RKO (cell line): ENCODE measurements around the gene PLXDC2.

Experiments
- DNase-seq: peaks from one replicate; pipeline ENCODE4 v3.0.0-alpha.2; 2016; ENCODE audit warnings: low spot score

The PLXDC2 gene

DNA sequence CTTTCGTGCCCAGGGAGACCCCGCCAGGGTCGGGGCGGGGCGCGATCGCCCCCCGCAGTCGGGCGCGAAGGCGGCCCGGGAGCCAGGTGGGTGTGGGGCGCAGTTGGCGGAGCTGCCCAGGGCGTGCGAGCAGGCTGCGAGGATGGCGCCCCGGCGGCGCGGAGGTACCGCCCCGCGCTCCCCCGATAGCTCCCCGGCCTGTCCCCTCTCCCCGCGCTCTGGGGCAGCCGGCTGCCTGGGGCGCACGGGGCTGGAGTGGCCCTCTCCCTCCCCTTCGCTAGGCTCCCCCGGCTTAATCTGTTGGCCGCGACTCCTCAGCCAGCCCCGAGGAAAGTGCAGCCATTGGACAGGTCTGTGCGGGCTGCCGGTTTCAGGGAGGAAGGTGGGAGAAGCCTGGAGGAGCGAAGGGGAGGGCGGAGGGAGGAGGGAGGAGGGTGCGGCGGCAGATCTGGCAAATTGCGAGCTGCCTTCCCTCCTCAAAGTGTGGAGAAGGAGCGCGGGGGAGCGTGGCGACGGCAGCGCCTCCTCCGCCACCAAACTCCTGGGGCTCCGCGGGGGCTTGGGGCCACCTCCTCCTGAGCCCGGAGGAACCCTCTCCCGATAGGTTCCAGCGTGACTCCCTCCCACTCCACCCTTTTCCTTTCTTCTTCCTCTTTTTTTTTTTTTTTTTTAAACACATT, 361 bp upstream of the PLXDC2 start:
- DNase-seq = no peak

DNA sequence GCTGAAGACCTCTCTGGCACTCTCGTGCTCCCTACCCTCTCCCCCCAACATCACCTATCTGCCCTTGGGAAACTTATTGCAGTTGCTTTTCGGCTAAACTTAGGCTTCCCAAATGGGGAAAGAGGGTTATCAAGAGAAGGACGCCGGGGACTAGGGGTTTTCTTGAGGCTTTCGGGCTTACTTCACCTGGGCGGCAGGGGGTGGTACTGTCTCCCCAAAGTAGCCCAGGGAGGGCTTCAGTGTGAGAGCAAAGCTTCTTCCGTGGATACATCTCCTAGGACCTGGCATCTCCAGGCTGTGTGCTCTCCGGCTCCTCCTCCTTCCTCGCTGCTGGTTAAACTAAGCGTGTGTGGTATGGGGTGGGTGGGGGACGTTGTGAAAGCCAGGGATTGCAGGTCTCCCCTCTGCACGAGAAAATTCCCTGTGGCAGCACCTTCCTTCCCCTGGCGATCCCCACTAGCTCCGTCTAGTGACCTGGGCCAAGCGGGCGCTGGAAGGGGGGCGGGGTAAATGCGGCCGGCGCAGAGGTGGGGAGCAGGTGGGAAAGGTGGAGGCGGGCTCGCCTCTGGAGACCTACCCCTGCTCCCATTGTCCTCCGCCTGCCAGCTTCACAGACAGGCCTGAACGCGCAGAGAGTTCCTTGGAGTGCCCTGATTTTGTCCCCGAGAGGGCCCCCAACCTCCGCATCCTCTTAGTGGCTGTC, 1.1 kb downstream of the PLXDC2 start:
- no peak for DNase-seq

DNA sequence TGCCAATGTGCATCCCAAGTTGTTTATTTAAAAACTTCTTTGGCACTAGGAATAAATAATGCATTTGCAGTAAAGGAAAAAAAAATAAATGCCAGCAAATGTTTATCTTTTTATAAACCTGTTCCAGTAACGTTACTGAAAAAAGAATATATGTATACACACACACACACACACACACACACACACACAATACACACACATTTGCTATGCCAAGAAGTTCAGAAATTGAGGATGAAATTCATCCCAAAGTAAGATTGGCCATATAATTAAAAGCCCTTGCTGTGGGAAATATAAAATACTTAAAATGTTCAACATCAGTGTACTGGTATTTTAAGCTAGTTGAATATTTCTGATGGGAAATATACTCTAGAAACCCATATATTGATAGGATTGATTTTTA, 2.6 kb downstream of the PLXDC2 start:
- DNase-seq = no peak

DNA sequence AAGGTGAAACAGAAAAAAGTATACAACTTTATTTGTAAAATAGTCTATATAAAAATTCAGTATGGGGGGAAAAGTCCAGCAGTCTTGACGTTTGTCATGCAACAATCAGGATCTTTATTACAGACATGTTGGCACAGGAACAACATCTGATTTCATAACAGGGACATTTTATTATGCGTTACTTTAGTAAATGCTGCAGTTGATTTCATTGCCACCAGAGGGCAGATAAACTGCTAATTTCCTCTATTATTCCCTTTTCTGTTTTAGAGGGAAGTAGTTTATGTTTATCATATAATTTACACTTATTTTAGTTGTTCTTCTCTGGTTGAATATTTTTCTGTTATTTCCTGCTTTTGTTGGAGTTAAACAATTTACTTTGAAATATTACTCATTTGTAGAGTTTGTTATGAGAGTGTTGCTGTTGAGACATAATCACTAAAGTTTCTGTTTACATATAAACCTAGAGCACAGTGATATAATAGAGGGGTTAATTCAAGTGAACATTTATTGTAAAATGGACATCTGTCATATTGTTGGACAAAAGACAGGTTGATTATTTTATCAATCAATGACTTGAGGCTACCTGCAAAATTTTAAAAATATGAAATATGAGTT, 3.3 kb downstream of the PLXDC2 start:
- peak; percentile 67 for DNase-seq

DNA sequence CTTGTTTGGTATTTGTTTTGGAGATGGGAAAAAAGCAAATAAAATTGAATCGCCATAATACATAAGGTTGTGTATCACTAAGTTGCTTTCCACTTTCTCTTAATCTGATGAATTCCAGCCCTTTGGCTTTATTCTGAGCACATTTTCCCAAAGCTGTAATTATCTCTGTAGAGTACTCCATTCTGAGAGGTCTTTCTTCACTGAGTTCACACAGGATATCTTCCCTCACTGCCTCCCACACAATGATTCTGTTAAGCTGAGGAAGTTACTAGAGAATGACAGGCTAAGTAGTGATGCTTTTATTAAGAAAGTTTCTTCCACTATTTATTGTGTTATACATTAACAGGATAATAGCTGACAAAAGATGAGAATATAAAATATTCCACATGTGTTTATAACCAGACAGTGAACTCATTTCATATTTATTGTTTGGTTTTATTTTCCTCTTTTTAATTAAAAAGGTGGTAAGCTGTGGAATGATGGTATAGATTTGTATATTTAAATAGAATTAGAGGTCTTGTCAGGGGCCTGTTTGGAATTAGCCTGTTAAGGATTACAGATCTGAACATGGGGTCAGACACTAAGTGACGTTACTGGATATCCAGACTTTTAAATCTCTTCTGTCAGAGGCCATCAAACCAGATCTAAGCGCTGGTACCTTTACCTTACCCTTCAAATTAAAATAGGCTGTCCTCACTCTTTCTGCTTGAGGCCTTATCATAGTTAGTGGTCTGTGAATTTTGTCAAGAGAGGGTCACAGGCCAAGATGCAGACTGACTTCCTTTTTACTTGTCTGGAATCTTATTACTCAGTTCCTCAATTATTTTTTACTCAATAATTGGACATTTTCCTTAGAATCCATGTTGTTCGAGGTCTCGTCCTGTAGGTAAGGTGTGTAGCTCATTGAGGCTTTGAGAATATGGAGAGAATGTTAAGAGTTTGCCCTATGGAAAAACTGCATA, 8.4 kb downstream of the PLXDC2 start:
- DNase-seq = no peak

DNA sequence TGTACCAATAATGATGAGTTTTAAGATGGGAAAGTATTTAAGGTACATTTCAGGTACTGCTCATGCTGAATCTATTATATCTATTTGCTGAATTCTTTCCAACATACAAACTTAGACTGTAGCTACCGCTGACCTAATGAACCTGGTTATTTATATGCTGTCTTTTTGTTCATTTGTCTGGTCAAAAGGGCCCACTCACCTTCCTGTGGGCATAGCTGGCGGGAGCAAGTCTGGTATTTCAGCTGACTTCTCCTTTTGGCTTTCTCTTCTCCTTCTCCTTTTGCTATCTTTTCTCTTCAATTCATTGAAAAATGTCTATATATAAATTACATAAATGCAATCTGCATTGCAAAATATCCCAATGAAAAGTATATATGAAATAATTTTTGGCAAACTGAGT, 9.5 kb downstream of the PLXDC2 start:
- DNase-seq = no peak

DNA sequence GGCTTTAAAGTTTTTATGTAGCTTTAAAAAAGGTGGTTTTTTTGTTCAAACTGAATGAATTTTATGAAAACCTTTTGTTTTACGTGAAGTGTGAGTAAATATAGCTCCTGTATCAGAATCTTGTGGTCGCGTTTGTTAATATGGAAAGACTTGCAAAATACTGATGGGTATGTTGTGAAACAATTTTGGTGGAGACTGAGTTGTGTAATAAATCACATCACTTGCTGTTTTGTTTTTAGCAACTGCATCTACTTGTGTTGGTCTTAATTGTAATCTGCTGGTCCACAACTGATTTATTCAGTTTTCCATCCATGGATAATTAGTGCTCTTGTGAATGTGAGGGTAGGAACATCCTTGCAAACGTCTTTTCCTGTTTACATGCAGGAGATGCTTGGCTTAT, 10.5 kb downstream of the PLXDC2 start:
- no peak for DNase-seq

DNA sequence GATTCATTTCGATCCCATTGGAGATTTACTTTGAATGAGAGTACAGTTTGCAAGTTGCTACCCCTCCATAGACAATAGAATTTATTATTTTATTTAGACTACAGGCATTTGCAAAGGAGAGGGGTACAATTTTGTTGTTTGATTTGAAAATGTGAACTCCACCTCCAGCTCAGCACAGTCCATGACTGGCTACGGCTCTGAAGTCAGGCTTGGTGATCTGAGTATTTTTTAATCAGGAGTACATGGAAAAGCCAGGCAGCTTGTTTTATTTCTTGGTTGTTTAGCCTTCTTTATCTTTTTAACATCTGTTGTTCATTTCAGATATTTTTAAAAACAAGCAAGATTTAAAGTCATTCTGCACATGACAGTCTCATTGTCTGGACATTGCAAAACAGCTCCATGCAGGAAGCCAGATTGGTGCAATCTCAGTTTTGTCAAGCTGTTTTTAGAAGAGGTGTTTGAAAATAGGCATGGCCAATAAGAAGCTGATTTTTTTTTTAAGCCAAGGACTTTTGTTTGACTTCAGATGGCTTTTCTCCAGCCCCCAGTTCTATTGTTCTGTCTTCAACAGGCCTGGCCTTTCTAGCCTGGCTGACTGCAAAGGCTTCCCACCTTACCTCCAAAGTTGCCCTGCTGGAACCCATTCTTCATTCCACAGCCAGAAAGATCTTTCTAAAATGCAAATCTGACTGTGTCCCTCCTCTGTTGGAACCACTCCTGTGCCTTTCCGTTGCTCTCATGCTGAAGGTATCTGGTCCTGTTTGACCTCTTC, 12.2 kb downstream of the PLXDC2 start:
- no peak for DNase-seq

DNA sequence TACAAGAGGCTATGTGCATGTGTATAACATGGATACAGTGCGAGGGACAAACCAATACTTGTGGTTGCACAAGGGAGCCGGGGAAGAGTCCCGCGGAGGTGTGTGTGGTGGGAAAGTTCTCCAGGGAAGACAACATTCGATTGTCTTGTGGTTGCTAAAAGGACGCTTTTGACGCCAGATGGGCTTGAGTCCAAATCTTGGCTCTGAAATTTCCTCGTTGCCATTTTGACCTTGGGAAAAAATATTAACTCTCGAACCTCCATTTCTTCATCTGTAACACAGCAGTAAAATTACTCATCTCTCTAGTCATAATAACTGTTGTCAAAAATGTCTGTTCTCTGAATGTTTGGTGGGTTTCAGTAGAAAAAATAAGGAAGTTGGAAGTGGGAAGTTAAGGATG, 16.5 kb downstream of the PLXDC2 start:
- DNase-seq = no peak

DNA sequence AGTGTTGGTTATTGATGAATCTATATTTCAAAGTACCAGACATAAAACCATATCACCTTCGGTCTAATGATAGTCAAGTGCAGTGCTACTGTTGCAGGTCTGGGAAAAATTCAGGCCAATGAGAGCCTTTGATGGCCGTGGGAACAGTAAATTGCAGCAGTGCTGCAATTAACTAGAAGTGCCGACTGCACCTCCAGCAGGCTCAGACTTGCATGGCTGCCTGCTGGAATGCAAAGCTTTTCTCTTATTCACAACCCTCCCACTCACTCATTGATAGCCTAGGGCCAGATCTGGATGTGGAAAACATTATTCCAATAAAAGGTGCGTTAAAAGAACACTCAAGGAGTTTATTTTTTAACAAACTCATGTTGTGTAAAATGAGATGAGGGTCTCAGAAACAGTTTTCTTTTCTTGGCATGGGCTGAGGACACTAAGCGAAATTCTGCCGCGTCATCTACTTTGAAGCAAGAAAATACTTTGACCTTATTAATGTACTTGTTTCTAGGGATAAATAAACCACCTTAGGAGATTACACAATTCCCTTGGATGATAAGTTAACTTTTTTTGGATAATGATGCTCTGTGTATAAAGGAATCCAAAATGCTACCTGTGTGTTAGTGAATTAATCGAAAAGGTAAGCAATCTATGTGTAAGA, 17.1 kb downstream of the PLXDC2 start:
- no peak for DNase-seq

DNA sequence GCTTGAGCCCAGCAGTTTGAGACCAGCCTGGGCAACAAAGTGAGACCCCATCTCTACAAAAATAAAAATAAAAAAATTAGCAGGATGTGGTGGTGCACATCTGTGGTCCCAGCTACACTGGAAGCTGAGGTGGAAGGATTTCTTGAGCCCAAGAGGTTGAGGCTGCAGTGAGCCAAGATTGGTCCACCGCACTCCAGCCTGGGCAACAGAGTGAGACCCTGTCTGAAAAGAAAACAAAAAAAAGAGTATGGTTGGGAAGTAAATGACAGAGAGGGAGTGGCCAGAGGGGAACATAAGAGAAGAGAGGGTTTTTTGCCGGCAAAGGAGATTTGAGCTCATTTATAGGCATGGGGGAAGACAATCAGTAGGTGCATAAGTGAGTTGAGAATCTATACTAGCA, 19.7 kb downstream of the PLXDC2 start:
- no peak for DNase-seq

DNA sequence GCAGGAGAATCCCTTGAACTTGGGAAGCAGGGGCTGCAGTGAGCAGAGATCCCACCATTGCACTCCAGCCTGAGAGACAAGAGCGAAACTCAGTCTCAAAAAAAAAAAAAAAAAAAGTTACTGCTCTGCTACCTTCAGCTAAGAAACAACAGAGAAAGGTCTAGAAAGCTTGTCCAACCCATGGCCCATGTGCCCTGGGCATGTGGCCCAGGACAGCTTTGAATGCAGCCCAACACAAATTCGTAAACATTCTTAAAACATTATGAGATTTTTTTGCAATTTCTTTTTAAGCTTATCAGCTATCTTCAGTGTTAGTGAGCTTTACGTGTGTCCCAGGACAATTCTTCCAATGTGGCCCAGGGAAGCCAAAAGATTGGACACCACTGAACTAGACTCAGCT, 22.9 kb downstream of the PLXDC2 start:
- DNase-seq = no peak

DNA sequence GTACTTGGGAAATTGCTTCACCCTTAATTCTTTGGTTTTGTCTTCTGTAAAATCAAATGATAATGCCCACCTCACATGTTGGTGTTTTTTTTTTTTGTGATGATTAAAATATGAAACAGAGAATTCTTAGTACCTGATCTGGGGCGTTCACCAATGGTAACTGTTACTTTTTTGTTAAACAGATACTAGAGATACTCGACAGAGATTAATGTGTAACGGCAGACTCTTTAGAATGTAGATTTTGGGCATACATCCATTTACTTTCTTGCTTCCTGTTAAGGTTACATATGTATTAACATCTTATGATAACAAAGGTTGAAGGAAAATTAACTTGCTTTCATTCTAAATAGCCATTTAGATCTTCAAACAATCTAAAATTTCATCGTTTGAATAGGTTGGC, 23.3 kb downstream of the PLXDC2 start:
- no peak for DNase-seq

DNA sequence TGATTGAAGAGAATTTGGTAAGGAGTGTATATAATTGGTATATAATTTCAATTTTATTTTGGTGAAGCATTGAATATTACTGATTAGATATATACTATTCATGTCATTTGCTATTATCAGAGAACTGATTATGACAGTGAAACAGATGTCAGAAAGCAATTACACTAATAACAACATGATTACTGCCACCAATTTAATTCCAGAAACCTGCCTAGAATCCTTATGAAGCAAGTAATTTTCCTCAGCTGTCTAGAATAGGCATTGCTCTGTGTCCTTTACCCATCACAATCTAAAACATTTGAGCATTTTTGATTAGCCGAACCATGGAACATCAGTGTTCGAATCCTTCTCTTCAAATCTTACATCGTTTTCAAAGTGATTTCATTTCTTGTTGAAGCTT, 24.5 kb downstream of the PLXDC2 start:
- DNase-seq = no peak

DNA sequence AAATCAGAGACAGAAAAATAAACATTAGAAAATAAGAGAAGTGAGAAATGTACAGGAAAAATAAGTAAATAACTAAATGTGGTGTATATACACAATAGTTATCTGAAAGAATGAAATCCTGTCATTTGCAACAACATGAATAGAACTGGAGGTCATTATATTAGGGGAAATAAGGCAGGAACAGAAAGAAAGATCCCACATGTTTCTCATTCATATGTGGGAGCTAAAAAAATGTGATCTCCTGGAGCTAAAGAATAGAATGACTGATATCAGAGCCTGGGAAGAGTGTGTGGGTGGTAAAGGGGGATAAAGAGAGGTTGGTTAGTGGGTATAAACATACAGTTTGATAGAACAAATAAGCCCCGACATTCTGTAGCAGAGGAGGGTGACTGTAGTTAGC, 27.3 kb downstream of the PLXDC2 start:
- DNase-seq = no peak

DNA sequence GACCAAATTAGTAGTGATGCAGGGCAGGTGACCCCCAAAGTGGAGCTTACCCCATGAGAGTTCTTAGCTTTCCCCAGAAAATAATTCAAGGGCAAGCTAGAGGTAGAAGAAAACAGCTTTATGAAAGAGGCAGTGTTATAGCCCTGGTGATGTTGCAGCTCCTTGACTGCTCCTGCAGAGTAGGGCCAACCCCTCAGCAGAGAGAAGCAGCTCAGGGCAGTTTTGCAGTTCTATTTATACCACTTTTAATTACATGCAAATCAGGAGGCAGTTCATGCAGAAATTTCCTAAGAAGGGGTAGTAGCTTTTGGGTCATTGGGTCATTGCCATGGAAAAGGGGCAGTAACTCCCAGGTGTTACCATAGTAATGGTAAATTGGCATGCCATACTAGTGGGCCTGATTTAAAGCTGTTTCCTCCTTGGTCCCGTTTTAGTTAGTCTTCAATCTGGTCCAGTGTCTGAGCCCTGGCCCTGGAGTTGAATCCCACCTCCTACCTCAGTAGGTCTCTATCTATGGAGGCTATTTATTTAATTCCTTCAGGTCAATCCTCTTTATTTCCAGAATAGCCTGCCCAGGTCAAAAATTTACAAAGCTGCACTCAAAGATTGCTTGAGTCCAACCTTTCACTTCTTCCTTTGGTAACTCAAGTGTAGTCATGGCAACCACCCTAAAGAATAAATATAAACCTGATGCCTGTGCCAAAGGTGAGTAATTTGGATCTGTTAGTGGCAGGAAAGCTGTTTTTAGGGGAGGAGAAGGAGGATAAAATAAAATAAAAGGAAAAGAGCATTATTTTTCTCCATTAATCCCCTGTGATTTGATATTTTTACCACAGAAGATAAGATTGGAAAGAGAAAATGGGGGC, 29.5 kb downstream of the PLXDC2 start:
- no peak for DNase-seq

DNA sequence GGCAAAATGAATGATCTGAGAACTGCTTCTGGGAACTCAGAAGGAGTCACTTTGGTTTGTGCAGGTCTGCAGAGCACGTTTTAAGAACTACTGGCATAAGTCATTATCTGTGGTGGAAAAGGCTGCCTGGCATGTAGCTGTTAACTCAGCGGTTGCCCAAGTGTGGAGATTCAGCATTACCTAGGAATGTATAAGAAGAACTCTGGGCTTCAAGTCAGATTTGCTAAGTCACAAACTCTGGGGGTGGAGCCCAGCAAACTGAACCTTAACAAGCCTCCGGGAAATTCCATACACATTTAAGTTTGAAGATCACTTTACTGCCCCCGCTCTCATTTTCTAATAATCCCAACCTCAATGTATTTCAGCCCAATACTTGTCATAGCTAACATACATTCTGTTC, 31.1 kb downstream of the PLXDC2 start:
- DNase-seq = no peak

DNA sequence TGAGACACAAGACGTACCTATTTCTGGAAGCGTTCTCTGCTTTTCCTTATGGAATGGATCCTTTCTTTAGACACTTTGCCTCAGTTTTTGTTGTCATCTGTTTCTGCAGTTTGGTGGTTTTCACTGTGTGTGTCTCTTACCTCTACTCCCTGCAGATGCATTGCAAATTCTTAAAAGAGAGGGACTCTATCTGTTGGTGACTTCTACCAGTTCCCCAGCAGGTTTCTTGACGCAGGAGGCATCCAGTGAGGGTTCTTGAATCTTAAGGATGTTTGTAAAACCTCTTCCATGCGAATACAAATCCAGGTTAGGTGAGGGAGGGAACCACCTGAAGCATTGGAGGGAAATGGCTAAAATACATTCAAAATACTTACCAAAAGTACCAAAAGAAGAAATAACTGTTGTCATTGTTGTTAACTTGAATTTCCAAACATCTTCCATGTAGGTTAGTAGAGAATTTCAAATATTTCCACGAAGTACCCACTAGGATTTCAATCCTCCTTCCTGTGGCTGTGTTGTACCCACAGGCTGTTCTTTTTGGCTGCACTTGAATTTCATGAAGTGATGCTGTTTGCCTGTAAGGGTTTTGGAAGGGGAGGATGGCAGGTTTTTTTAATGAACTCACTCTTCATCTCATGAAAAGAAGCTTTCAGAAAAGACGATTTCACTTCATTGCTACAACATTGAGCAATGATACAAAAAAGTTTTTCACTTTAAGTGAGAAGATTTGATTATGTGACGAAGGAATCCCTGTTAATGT, 32.2 kb downstream of the PLXDC2 start:
- no peak for DNase-seq

DNA sequence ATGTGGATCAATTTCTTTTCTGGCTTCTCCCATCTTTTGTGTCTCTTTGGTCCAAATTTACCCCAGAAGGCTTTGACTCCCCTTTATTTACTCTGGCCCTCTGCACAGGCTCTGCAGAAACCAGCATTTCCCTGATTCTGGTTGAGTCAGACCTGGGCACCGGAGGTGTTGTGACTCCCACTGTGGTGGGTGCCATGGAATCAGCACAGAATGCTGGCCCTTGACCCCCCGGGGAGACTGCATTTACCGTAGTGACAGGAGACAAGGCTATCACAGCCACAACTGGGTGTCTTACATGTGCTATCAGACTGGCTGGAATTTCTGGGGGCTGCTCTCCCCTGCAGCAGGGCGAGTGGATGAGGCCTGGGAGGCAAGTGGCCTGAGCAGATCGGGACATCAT, 37.6 kb downstream of the PLXDC2 start:
- no peak for DNase-seq
